Caki2 (cell line): ENCODE data around the gene TK1. TPM values are rescaled to one million over a fixed set of nuclear protein-coding genes. Genes with fewer than 3 reads are reported as not detected.
"Not testable (repeated sequence)": the region's sequence is repeated elsewhere in the genome, so short reads cannot be mapped to it uniquely, and the experiment has no call there.

Experiments used
- DNase-seq: peaks from one replicate; pipeline ENCODE4 v3.0.0-alpha.2; 2015; ENCODE audit warnings: low read depth
- in situ Hi-C: cut with HindIII; loops from 2 replicates; pipeline ENCODE4 v1.10.0; 2016; ENCODE audit warnings: low sequenced_read_pairs, low pct_unique_long_range_greater_than_20kb, mixed read lengths
- total RNA-seq: library from RNA; depleted of rRNA; stranded (reverse); fragments of >200 nt; shearing (Covaris generic); gene quantifications from 2 replicates; pipeline ENCODE4 v1.2.3, GENCODE V29; 2014; ENCODE audit warnings: low replicate concordance

Gene TK1
- total RNA-seq, 1 experiment from 2014 or later, result 213 TPM

- in situ Hi-C loops, result no loop called here
- DNase-seq, result peak; percentile 96
These were observed 44.6 kb downstream of the TK1 start for GRCh38 chr17:78142119-78142861.

GRCh38 chr17:78141437-78142118 is 45.3 kb downstream of the TK1 start:
- in situ Hi-C loops, result no loop called here
- DNase-seq, result no peak

GRCh38 chr17:78140169-78141051 is 46.4 kb downstream of the TK1 start:
- DNase-seq, result peak; percentile 97
- in situ Hi-C loops, result no loop called here

GRCh38 chr17:78139861-78140168 is 47.0 kb downstream of the TK1 start:
- in situ Hi-C loops, result not testable (repeated sequence)

GRCh38 chr17:78138204-78139060 is 48.4 kb downstream of the TK1 start:
- no peak for DNase-seq
- in situ Hi-C loops, result no loop called here

More at GRCh38 chr17:78139861-78140168, 47.0 kb downstream of the TK1 start:
- DNase-seq, result not testable (repeated sequence)

- in situ Hi-C loops, result no loop called here
- DNase-seq, result no peak
These were observed 49.3 kb downstream of the TK1 start for GRCh38 chr17:78137392-78138203.

- in situ Hi-C loops, result no loop called here
- DNase-seq, result no peak
These were observed 50.9 kb downstream of the TK1 start for GRCh38 chr17:78135858-78136500.

GRCh38 chr17:78134899-78135385 is 51.9 kb downstream of the TK1 start:
- in situ Hi-C loops, result no loop called here
- DNase-seq, result no peak

- no peak for DNase-seq
- in situ Hi-C loops, result no loop called here
These were observed 52.6 kb downstream of the TK1 start for GRCh38 chr17:78133971-78134898.

- in situ Hi-C loops, result no loop called here
- no peak for DNase-seq
These were observed 53.5 kb downstream of the TK1 start for GRCh38 chr17:78133179-78133951.

- no peak for DNase-seq
- in situ Hi-C loops, result no loop called here
These were observed 54.1 kb downstream of the TK1 start for GRCh38 chr17:78132767-78133178.

- in situ Hi-C loops, result no loop called here
- no peak for DNase-seq
These were observed 54.7 kb downstream of the TK1 start for GRCh38 chr17:78132084-78132676.

- in situ Hi-C loops, result no loop called here
- DNase-seq, result no peak
These were observed 55.4 kb downstream of the TK1 start for GRCh38 chr17:78131172-78132083.
